Thyroid gland (tissue), 4 donors: Measurements from ENCODE around the gene GNLY.

Experiments
- POLR2A ChIP-seq, 2 donors: fragments of 450-650 bp; IDR thresholded peaks; one replicate each; pipeline ENCODE4 v1.6.1; 2017; ENCODE audit warnings: antibody characterized with exemption in 2 of 2, mild to moderate bottlenecking in 2 of 2, moderate library complexity in 1 of 2
- TF ChIP-seq, protein P1 (sequence below), 6 experiments: fragments of 200-600 bp in 3 of 6; fragments of 450-650 bp in 3 of 6; sonication (generic) in 3 of 6; IDR thresholded peaks; one replicate each; pipeline ENCODE4 v1.5.1; 2016 to 2019; ENCODE audit warnings: antibody characterized with exemption in 6 of 6, mild to moderate bottlenecking in 2 of 6, inconsistent platforms in 1 of 6, moderate library complexity in 1 of 6

DNA sequence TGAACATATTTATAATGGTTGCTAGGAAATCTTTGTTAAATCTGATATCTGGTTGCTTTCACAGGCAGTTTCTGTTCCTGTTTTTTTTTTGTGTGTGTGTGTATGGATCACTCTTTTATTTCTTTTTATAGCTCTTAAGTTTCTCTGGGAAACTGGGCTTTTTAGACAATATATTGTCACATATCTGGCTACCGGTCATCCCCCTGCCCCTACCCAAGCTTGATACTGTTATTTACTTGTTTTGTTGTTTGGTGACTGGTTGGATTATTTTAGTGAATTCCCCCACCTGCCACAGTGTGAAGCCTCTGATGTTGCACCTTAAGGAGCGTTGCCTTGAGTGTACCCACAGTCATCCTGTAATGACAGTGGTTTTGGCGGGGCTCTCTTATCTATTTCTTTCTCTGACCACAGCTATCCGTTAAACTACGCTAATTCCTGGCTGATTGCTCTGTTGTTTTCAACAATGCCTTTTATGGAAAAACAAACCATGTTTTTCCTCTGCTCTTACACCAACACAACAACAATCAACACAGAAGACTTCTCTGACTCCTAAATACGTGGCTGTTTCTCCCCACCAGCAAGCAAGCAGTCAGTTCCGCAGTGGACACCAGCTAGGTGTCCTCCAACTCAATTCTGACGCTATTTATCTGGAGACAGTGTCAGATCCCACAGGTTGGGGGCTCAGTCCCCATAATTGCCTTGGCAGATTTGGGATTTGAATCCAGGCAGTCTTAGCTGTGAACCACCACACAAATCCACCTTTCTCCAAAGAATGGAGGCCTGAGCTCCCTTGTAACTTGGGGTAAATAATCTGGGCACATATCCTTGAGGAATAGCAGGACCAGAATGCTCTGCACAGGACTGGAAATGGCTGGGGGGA, 10.9 kb downstream of the GNLY start:
- TF ChIP-seq POLR2A (IDR thresholded peaks at IDR 0.05) = no peak
- TF ChIP-seq, protein P1, sequence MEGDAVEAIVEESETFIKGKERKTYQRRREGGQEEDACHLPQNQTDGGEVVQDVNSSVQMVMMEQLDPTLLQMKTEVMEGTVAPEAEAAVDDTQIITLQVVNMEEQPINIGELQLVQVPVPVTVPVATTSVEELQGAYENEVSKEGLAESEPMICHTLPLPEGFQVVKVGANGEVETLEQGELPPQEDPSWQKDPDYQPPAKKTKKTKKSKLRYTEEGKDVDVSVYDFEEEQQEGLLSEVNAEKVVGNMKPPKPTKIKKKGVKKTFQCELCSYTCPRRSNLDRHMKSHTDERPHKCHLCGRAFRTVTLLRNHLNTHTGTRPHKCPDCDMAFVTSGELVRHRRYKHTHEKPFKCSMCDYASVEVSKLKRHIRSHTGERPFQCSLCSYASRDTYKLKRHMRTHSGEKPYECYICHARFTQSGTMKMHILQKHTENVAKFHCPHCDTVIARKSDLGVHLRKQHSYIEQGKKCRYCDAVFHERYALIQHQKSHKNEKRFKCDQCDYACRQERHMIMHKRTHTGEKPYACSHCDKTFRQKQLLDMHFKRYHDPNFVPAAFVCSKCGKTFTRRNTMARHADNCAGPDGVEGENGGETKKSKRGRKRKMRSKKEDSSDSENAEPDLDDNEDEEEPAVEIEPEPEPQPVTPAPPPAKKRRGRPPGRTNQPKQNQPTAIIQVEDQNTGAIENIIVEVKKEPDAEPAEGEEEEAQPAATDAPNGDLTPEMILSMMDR (IDR thresholded peaks at IDR 0.05) = no peak
